ENCODE results near the gene SETD1A.

SETD1A gene

GRCh38 chr16:31002250-31002700 lies 44.7 kb downstream of the SETD1A start:
- TF ChIP-seq, protein P1, sequence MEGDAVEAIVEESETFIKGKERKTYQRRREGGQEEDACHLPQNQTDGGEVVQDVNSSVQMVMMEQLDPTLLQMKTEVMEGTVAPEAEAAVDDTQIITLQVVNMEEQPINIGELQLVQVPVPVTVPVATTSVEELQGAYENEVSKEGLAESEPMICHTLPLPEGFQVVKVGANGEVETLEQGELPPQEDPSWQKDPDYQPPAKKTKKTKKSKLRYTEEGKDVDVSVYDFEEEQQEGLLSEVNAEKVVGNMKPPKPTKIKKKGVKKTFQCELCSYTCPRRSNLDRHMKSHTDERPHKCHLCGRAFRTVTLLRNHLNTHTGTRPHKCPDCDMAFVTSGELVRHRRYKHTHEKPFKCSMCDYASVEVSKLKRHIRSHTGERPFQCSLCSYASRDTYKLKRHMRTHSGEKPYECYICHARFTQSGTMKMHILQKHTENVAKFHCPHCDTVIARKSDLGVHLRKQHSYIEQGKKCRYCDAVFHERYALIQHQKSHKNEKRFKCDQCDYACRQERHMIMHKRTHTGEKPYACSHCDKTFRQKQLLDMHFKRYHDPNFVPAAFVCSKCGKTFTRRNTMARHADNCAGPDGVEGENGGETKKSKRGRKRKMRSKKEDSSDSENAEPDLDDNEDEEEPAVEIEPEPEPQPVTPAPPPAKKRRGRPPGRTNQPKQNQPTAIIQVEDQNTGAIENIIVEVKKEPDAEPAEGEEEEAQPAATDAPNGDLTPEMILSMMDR (IDR thresholded peaks at IDR 0.05; ENCODE audit: control insufficient read depth, insufficient read depth, low read depth, low read length, missing control alignments), result no peak
- H3K4me3 ChIP-seq (ENCODE audit: control insufficient read depth, low read depth, low read length), result no peak overlapping the region
- DNase-seq (ENCODE audit: low read depth), result no peak

GRCh38 chr16:31002862-31003341 lies 45.3 kb downstream of the SETD1A start:
- TF ChIP-seq, protein P1 (IDR thresholded peaks at IDR 0.05; ENCODE audit: control insufficient read depth, insufficient read depth, low read depth, low read length, missing control alignments), result no peak
- H3K4me3 ChIP-seq (ENCODE audit: control insufficient read depth, low read depth, low read length), result no peak overlapping the region
- DNase-seq (ENCODE audit: low read depth), result no peak

DNA sequence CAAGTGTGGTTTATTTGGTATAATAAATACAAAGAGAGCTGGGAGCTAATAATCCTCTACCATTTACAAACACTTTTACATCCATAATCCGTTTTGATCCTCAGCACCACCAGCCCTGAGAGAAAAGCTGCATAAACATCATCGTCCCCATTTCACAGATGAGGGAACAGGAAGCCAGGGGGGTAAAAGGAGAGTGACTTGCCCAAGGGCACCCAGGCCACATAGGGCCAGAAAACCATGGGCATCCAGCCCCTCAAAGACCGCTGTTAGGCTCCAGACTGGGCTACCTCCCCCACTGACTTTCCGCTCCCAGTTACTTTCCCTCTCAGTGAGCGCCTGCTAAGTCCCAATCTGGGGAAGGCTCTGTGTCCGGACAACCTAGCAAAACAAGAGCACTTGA lies 46.2 kb downstream of the SETD1A start:
- DNase-seq (ENCODE audit: low read depth), result no peak
- TF ChIP-seq, protein P1 (IDR thresholded peaks at IDR 0.05; ENCODE audit: control insufficient read depth, insufficient read depth, low read depth, low read length, missing control alignments), result no peak
- no peak overlapping the region for H3K4me3 ChIP-seq (ENCODE audit: control insufficient read depth, low read depth, low read length)

- no peak overlapping the region for H3K4me3 ChIP-seq (ENCODE audit: control insufficient read depth, low read depth, low read length)
- TF ChIP-seq, protein P1 (IDR thresholded peaks at IDR 0.05; ENCODE audit: control insufficient read depth, insufficient read depth, low read depth, low read length, missing control alignments), result no peak
- no peak for DNase-seq (ENCODE audit: low read depth)
Measured at GRCh38 chr16:31004658-31005057, 47.1 kb downstream of the SETD1A start.

DNA sequence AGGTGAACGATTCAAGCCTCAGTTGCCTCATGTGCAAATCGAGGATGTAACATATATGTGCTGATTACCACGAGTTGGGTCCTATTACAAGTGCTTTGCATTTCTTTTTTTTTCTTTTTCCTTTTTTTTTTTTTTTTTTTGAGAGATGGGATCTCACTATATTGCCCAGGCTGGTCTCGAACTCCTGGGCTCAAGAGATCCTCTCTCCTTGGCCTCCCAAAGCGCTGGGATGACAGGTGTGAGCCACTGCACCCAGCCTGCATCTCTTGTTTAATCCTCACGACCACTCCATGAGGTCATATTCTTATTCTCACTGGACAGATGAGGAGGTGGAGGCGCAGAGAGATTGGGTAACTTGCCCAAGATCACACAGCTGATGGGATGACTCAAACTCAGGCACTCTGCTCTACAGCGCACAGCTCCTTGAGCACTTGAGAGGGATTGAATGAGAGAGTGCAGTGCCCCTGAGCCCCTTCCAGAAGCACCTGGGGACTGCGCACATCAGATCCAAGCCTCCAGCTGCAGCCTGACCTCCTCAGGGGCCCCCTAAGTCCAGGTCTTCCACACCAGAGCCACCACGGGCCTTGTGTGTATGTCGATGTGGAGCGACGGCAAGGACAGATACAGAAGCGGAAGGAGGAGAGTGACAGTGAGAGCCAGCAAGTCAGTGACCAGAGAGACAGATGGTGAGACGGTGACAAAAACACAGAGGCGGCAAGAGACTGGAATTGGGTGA lies 48.0 kb downstream of the SETD1A start:
- no peak for DNase-seq (ENCODE audit: low read depth)
- H3K4me3 ChIP-seq (ENCODE audit: control insufficient read depth, low read depth, low read length), result no peak overlapping the region
- TF ChIP-seq, protein P1 (IDR thresholded peaks at IDR 0.05; ENCODE audit: control insufficient read depth, insufficient read depth, low read depth, low read length, missing control alignments), result no peak

- no peak for DNase-seq (ENCODE audit: low read depth)
- H3K4me3 ChIP-seq (ENCODE audit: control insufficient read depth, low read depth, low read length), result no peak overlapping the region
- TF ChIP-seq, protein P1 (IDR thresholded peaks at IDR 0.05; ENCODE audit: control insufficient read depth, insufficient read depth, low read depth, low read length, missing control alignments), result no peak
Measured at GRCh38 chr16:31006086-31006385, 48.5 kb downstream of the SETD1A start.

Measured in AG09309 (cell line).